ENCODE results near the gene KIAA1328. TPM values are rescaled to one million over a fixed set of nuclear protein-coding genes. Genes with fewer than 3 reads are reported as not detected.

Gene KIAA1328
- total RNA-seq, 1 experiment from 2014 or later, result 2.8 TPM

GRCh38 chr18:37006742-37007141 lies 177.8 kb downstream of the KIAA1328 start:
- no peaks in the 10 kb centered on the region for H3K27me3 ChIP-seq (ENCODE audit: control insufficient read depth, insufficient read depth, low read length)
- no peak overlapping the region for H3K4me3 ChIP-seq (ENCODE audit: insufficient read depth, low read depth, low read length)

GRCh38 chr18:37012452-37012851 lies 183.5 kb downstream of the KIAA1328 start:
- no peak overlapping the region for H3K4me3 ChIP-seq (ENCODE audit: insufficient read depth, low read depth, low read length)
- DNase-seq, result no peak
- H3K27me3 ChIP-seq (ENCODE audit: control insufficient read depth, insufficient read depth, low read length), result no peaks in the 10 kb centered on the region
- H3K36me3 ChIP-seq (replicated peaks; ENCODE audit: control insufficient read depth, insufficient read depth, low read length), result no peaks in the 10 kb centered on the region

More at GRCh38 chr18:37006742-37007141, 177.8 kb downstream of the KIAA1328 start:
- no peak for DNase-seq
- no peaks in the 10 kb centered on the region for H3K36me3 ChIP-seq (replicated peaks; ENCODE audit: control insufficient read depth, insufficient read depth, low read length)

- no peaks in the 10 kb centered on the region for H3K27me3 ChIP-seq (ENCODE audit: control insufficient read depth, insufficient read depth, low read length)
- no peak for DNase-seq
- H3K4me3 ChIP-seq (ENCODE audit: insufficient read depth, low read depth, low read length), result no peak overlapping the region
- H3K36me3 ChIP-seq (replicated peaks; ENCODE audit: control insufficient read depth, insufficient read depth, low read length), result no peaks in the 10 kb centered on the region
Measured at GRCh38 chr18:37019157-37019827, 190.4 kb downstream of the KIAA1328 start.

- no peak overlapping the region for H3K4me3 ChIP-seq (ENCODE audit: insufficient read depth, low read depth, low read length)
- DNase-seq, result no peak
Measured at GRCh38 chr18:37033419-37033818, 204.5 kb downstream of the KIAA1328 start.

GRCh38 chr18:37042381-37042780 lies 213.5 kb downstream of the KIAA1328 start:
- no peak for DNase-seq
- no peak overlapping the region for H3K4me3 ChIP-seq (ENCODE audit: insufficient read depth, low read depth, low read length)
- no peaks in the 10 kb centered on the region for H3K27me3 ChIP-seq (ENCODE audit: control insufficient read depth, insufficient read depth, low read length)
- no peaks in the 10 kb centered on the region for H3K36me3 ChIP-seq (replicated peaks; ENCODE audit: control insufficient read depth, insufficient read depth, low read length)

More at GRCh38 chr18:37033419-37033818, 204.5 kb downstream of the KIAA1328 start:
- no peaks in the 10 kb centered on the region for H3K27me3 ChIP-seq (ENCODE audit: control insufficient read depth, insufficient read depth, low read length)
- no peaks in the 10 kb centered on the region for H3K36me3 ChIP-seq (replicated peaks; ENCODE audit: control insufficient read depth, insufficient read depth, low read length)

GRCh38 chr18:37055137-37055802 lies 226.3 kb downstream of the KIAA1328 start:
- DNase-seq, result no peak
- Histone ChIP-seq H3K27me3 (ENCODE audit: control insufficient read depth, insufficient read depth, low read length) (no peaks in the 10 kb centered on the region), H3K36me3 (replicated peaks; ENCODE audit: control insufficient read depth, insufficient read depth, low read length) (no peaks in the 10 kb centered on the region), H3K4me3 (ENCODE audit: insufficient read depth, low read depth, low read length) (no peak overlapping the region)

- Histone ChIP-seq H3K27me3 (ENCODE audit: control insufficient read depth, insufficient read depth, low read length) (no peaks in the 10 kb centered on the region), H3K4me3 (ENCODE audit: insufficient read depth, low read depth, low read length) (no peak overlapping the region), H3K36me3 (replicated peaks; ENCODE audit: control insufficient read depth, insufficient read depth, low read length) (no peaks in the 10 kb centered on the region)
- no peak for DNase-seq
Measured at GRCh38 chr18:37064187-37064586, 235.3 kb downstream of the KIAA1328 start.

- no peaks in the 10 kb centered on the region for H3K27me3 ChIP-seq (ENCODE audit: control insufficient read depth, insufficient read depth, low read length)
- no peaks in the 10 kb centered on the region for H3K36me3 ChIP-seq (replicated peaks; ENCODE audit: control insufficient read depth, insufficient read depth, low read length)
- no peak for DNase-seq
- no peak overlapping the region for H3K4me3 ChIP-seq (ENCODE audit: insufficient read depth, low read depth, low read length)
Measured at GRCh38 chr18:37065254-37065653, 236.3 kb downstream of the KIAA1328 start.

- Histone ChIP-seq H3K27me3 (ENCODE audit: control insufficient read depth, insufficient read depth, low read length) (no peaks in the 10 kb centered on the region; the same call in 1 of the 2 replicates), H3K4me3 (ENCODE audit: insufficient read depth, low read depth, low read length) (no peak overlapping the region), H3K36me3 (replicated peaks; ENCODE audit: control insufficient read depth, insufficient read depth, low read length) (no peaks in the 10 kb centered on the region)
- peak; percentile 39 for DNase-seq
Measured at GRCh38 chr18:37084912-37085311, 256.0 kb downstream of the KIAA1328 start.

GRCh38 chr18:37085362-37085761 lies 256.4 kb downstream of the KIAA1328 start:
- DNase-seq, result peak; percentile 5
- H3K4me3 ChIP-seq (ENCODE audit: insufficient read depth, low read depth, low read length), result no peak overlapping the region
- H3K36me3 ChIP-seq (replicated peaks; ENCODE audit: control insufficient read depth, insufficient read depth, low read length), result no peaks in the 10 kb centered on the region
- no peaks in the 10 kb centered on the region; the same call in 1 of the 2 replicates for H3K27me3 ChIP-seq (ENCODE audit: control insufficient read depth, insufficient read depth, low read length)

- H3K4me3 ChIP-seq (ENCODE audit: insufficient read depth, low read depth, low read length), result no peak overlapping the region
- DNase-seq, result no peak
- no peaks in the 10 kb centered on the region for H3K36me3 ChIP-seq (replicated peaks; ENCODE audit: control insufficient read depth, insufficient read depth, low read length)
- no peaks in the 10 kb centered on the region for H3K27me3 ChIP-seq (ENCODE audit: control insufficient read depth, insufficient read depth, low read length)
Measured at GRCh38 chr18:37107748-37108522, 279.0 kb downstream of the KIAA1328 start.

GRCh38 chr18:37122877-37123276 lies 293.9 kb downstream of the KIAA1328 start:
- Histone ChIP-seq H3K27me3 (ENCODE audit: control insufficient read depth, insufficient read depth, low read length) (no peaks in the 10 kb centered on the region), H3K4me3 (ENCODE audit: insufficient read depth, low read depth, low read length) (no peak overlapping the region), H3K36me3 (replicated peaks; ENCODE audit: control insufficient read depth, insufficient read depth, low read length) (no peaks in the 10 kb centered on the region)
- no peak for DNase-seq

- Histone ChIP-seq H3K4me3 (ENCODE audit: insufficient read depth, low read depth, low read length) (no peak overlapping the region), H3K36me3 (replicated peaks; ENCODE audit: control insufficient read depth, insufficient read depth, low read length) (no peaks in the 10 kb centered on the region), H3K27me3 (ENCODE audit: control insufficient read depth, insufficient read depth, low read length) (no peaks in the 10 kb centered on the region)
- DNase-seq, result no peak
Measured at GRCh38 chr18:37124516-37124915, 295.6 kb downstream of the KIAA1328 start.

- DNase-seq, result no peak
- H3K27me3 ChIP-seq (ENCODE audit: control insufficient read depth, insufficient read depth, low read length), result no peaks in the 10 kb centered on the region
- H3K4me3 ChIP-seq (ENCODE audit: insufficient read depth, low read depth, low read length), result no peak overlapping the region
- H3K36me3 ChIP-seq (replicated peaks; ENCODE audit: control insufficient read depth, insufficient read depth, low read length), result no peaks in the 10 kb centered on the region
Measured at GRCh38 chr18:37135177-37135576, 306.2 kb downstream of the KIAA1328 start.

GRCh38 chr18:37138456-37138855 lies 309.5 kb downstream of the KIAA1328 start:
- Histone ChIP-seq H3K4me3 (ENCODE audit: insufficient read depth, low read depth, low read length) (no peak overlapping the region), H3K36me3 (replicated peaks; ENCODE audit: control insufficient read depth, insufficient read depth, low read length) (no peaks in the 10 kb centered on the region), H3K27me3 (ENCODE audit: control insufficient read depth, insufficient read depth, low read length) (no peaks in the 10 kb centered on the region)
- DNase-seq, result peak; percentile 5
